GM21737 (cell line): Measurements from ENCODE around the gene FEN1.

ENCODE experiments used
- ATAC-seq: cut with Tn5 transposase; IDR thresholded peaks from one replicate; pipeline ENCODE4 v1.9.1; 2021; ENCODE audit warnings: mild to moderate bottlenecking, moderate library complexity; ENCODE audit not compliant: unreplicated experiment

Gene FEN1

GRCh38 chr11:61838501-61838900 is 45.8 kb downstream of the FEN1 start:
- ATAC-seq: no peak

- no peak for ATAC-seq
Observed at GRCh38 chr11:61838921-61839320, 46.2 kb downstream of the FEN1 start.

GRCh38 chr11:61839742-61840141 is 47.0 kb downstream of the FEN1 start:
- no peak for ATAC-seq

- no peak for ATAC-seq
Observed at GRCh38 chr11:61840371-61840770, 47.7 kb downstream of the FEN1 start.

GRCh38 chr11:61841636-61842527 is 49.2 kb downstream of the FEN1 start:
- no peak for ATAC-seq

GRCh38 chr11:61842528-61842820 is 49.8 kb downstream of the FEN1 start:
- ATAC-seq: no peak

- ATAC-seq: no peak
Observed at GRCh38 chr11:61844909-61845565, 52.3 kb downstream of the FEN1 start.

GRCh38 chr11:61846362-61847020 is 53.8 kb downstream of the FEN1 start:
- ATAC-seq: no peak
